HG02885 (cell line): ENCODE results near the gene KCNN1.
"Not testable (repeated sequence)": the region's sequence is repeated elsewhere in the genome, so short reads cannot be mapped to it uniquely, and the experiment has no call there.

Experiments
- ATAC-seq: cut with Tn5 transposase; IDR thresholded peaks from one replicate; pipeline ENCODE4 v1.9.1; 2021; ENCODE audit warnings: mild to moderate bottlenecking; ENCODE audit not compliant: unreplicated experiment, poor library complexity

Gene KCNN1

GRCh38 chr19:18020212-18021085 is 53.5 kb downstream of the KCNN1 start:
- ATAC-seq: no peak

DNA sequence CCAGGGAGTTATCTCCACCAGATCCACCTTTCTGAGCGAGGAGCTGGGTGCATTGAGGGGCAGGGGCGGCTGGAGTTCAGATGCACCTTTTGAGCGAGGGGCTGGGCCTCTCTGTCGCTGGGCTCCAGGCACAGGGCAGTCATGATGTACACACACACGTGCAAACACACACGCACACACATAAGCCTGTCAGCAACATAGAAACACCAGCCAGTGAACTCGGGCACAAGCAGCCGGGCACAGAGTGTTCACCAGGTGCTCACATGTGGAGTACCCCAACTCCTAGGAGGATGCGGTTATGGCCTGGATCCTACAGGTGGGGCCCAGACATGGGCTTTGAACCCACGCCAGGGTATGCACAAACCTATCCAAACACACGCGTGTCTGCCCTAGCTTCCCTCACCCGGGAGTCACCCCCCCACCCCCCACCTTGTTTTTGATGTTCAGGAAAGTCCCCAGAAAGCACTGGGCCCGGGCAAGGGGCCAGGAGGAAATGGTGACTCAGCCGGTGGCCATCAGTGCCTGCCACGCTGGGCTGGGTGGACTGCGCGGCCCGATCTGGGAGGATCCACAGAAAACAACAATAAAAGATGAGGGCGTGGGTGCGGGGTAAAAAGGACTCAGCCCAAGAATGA is 54.3 kb downstream of the KCNN1 start:
- ATAC-seq: no peak

GRCh38 chr19:18023622-18024251 is 56.8 kb downstream of the KCNN1 start:
- ATAC-seq: no peak

- no peak for ATAC-seq
These were observed 60.2 kb downstream of the KCNN1 start for GRCh38 chr19:18027151-18027550.

- no peak for ATAC-seq
These were observed 62.9 kb downstream of the KCNN1 start for GRCh38 chr19:18029617-18030338.

- not testable (repeated sequence) for ATAC-seq
These were observed 64.5 kb downstream of the KCNN1 start for GRCh38 chr19:18031401-18031800.

- ATAC-seq: not testable (repeated sequence)
These were observed 65.2 kb downstream of the KCNN1 start for GRCh38 chr19:18032102-18032501.

DNA sequence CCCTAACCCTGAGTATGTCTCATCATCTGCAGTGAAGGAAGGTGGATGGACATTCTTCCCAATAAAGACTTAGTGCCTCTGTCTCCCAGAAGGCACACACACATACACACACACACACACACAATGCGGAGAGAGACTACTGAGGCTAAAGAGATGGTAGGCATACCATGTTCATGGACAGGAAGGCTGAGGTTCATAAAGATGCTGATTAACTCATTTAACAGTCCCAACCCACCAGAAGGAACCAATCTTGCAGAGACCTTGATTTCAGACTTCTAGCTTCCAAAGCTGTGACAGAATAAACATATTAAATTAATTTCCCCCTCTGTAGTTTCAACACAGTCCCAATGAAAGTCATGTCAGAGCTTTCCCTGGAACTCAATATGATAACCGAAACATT is 74.1 kb downstream of the KCNN1 start:
- ATAC-seq: no peak

- no peak for ATAC-seq
These were observed 76.8 kb downstream of the KCNN1 start for GRCh38 chr19:18043676-18044075.

DNA sequence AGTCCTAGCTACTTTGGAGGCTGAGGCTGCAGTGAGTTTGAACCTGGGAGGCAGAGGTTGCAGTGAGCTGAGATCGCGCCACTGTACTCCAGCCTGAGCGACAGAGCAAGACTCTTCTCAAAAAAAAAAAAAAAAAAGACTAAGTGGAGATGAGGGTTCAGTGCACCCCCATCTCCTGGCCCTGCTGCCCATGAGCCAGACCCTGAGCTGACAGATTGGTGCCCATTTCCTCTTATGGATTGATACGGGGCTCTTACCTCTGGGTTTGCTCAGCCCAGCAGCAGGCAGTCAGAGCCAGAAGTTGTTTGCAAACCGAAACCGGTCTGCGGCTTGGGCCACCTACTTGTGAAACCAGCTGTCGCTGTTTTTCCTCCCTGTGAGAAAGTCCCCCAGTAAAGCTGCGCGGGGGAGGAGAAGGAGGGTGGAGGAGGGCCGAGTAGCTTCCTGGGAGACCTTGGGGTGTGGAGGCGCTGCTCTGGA is 78.0 kb downstream of the KCNN1 start:
- peak; percentile 92 for ATAC-seq

DNA sequence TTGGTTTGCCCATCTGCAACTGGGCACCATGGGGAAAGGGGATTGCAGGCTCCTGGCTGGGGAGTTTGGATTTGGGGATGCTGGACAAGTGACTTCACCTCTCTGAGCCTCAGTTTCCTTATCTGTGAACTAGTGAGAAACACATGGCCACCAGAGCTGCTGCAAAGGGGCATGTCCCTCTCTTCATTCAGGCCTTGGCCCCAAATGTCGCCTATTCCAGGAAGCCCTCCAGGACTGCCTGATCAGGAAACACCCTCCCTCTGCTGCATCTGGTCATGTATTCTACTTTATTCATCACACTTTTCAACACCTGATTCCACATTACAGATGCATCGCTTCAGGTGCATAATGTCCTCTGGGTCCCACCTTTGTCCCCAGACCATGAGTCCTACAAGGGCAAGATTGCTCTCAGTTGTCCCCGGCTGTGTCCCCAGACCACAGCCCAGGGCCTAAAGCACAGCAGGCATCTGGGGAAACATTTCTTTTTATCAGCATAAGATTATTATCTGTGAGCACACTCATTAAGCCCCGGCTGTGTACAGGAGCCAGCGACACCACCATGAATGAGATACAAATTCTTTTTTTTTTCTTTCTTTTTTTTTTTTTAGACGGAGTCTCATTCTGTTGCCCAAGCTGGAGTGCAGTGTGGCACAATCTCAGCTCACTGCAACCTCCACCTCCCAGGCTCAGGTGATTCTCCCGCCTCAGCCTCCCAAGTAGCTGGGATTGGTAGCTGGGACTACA is 78.6 kb downstream of the KCNN1 start:
- no peak for ATAC-seq

GRCh38 chr19:18046059-18046718 is 79.3 kb downstream of the KCNN1 start:
- ATAC-seq: no peak

- ATAC-seq: no peak
These were observed 82.5 kb downstream of the KCNN1 start for GRCh38 chr19:18049385-18049784.
